ENCODE results near the gene ENTREP3. TPM values are rescaled to one million over a fixed set of nuclear protein-coding genes. Genes with fewer than 3 reads are reported as not detected.
"Not testable (repeated sequence)": the region's sequence is repeated elsewhere in the genome, so short reads cannot be mapped to it uniquely, and the experiment has no call there.

ENTREP3 gene
- total RNA-seq, 1 donor from 2014 or later = 13.9 TPM

- TF ChIP-seq CTCF (IDR thresholded peaks at IDR 0.05; ENCODE audit: borderline replicate concordance) = no peak
- intact Hi-C loops (cut with micrococcal nuclease) = no loop called here
- no peak overlapping the region for H3K4me3 ChIP-seq
- DNase-seq = no peak
- H3K9me3 ChIP-seq (replicated peaks) = no peaks in the 10 kb centered on the region
- H3K4me1 ChIP-seq = no peaks in the 10 kb centered on the region
- H3K36me3 ChIP-seq = no peaks in the 10 kb centered on the region
- no peak overlapping the region for H3K27ac ChIP-seq (replicated peaks)
- no peaks in the 10 kb centered on the region for H3K27me3 ChIP-seq (ENCODE audit: low read depth)
These were observed 35.7 kb downstream of the ENTREP3 start for GRCh38 chr1:155219592-155220031.

- Histone ChIP-seq H3K9me3 (replicated peaks) (no peaks in the 10 kb centered on the region), H3K4me3 (peak overlapping the region; percentile 5), H3K27me3 (ENCODE audit: low read depth) (no peaks in the 10 kb centered on the region), H3K4me1 (no peaks in the 10 kb centered on the region), H3K27ac (replicated peaks) (no peak overlapping the region), H3K36me3 (no peaks in the 10 kb centered on the region)
- DNase-seq = no peak
- intact Hi-C loops (cut with micrococcal nuclease) = no loop called here
- TF ChIP-seq CTCF (IDR thresholded peaks at IDR 0.05; ENCODE audit: borderline replicate concordance) = no peak
These were observed 36.3 kb downstream of the ENTREP3 start for GRCh38 chr1:155218854-155219591.

- H3K27ac ChIP-seq (replicated peaks); H3K9me3 ChIP-seq (replicated peaks); DNase-seq; intact Hi-C loops (cut with micrococcal nuclease); H3K36me3 ChIP-seq; H3K27me3 ChIP-seq (ENCODE audit: low read depth); H3K4me3 ChIP-seq: not testable (repeated sequence)
- peaks cover 11% of the 10 kb centered on the region for H3K4me1 ChIP-seq
These were observed 40.6 kb downstream of the ENTREP3 start for GRCh38 chr1:155214702-155215101.

GRCh38 chr1:155212051-155212440 is 43.2 kb downstream of the ENTREP3 start:
- not testable (repeated sequence) for DNase-seq; H3K27ac ChIP-seq (replicated peaks)

GRCh38 chr1:155211381-155212050 is 43.8 kb downstream of the ENTREP3 start:
- H3K9me3 ChIP-seq (replicated peaks); DNase-seq; H3K36me3 ChIP-seq; H3K27ac ChIP-seq (replicated peaks); intact Hi-C loops (cut with micrococcal nuclease); H3K27me3 ChIP-seq (ENCODE audit: low read depth); H3K4me3 ChIP-seq: not testable (repeated sequence)
- peaks cover 38% of the 10 kb centered on the region for H3K4me1 ChIP-seq

More at GRCh38 chr1:155212051-155212440, 43.2 kb downstream of the ENTREP3 start:
- intact Hi-C loops (cut with micrococcal nuclease); H3K27me3 ChIP-seq (ENCODE audit: low read depth); H3K9me3 ChIP-seq (replicated peaks); H3K4me3 ChIP-seq; H3K36me3 ChIP-seq: not testable (repeated sequence)
- H3K4me1 ChIP-seq = peaks cover 33% of the 10 kb centered on the region

- no peak for DNase-seq
- no peak for TF ChIP-seq CTCF (IDR thresholded peaks at IDR 0.05; ENCODE audit: borderline replicate concordance)
- Histone ChIP-seq H3K9me3 (replicated peaks) (no peaks in the 10 kb centered on the region), H3K4me3 (no peak overlapping the region), H3K4me1 (peaks cover 39% of the 10 kb centered on the region), H3K27me3 (ENCODE audit: low read depth) (no peaks in the 10 kb centered on the region), H3K36me3 (peaks cover 4% of the 10 kb centered on the region), H3K27ac (replicated peaks) (no peak overlapping the region)
- intact Hi-C loops (cut with micrococcal nuclease) = no loop called here
These were observed 44.8 kb downstream of the ENTREP3 start for GRCh38 chr1:155210314-155211104.

All from left ventricle myocardium inferior (tissue), 1 donor.